Measurements from ENCODE around the gene SPRED3. TPM values are rescaled to one million over a fixed set of nuclear protein-coding genes. Genes with fewer than 3 reads are reported as not detected.
A peak's percentile ranks its signal among the peaks of the same experiment; 100 is the strongest.
"Not testable (repeated sequence)": the region's sequence is repeated elsewhere in the genome, so short reads cannot be mapped to it uniquely, and the experiment has no call there.

The SPRED3 gene
- total RNA-seq, 1 experiment from 2014 or later, result 2.0 TPM

DNA sequence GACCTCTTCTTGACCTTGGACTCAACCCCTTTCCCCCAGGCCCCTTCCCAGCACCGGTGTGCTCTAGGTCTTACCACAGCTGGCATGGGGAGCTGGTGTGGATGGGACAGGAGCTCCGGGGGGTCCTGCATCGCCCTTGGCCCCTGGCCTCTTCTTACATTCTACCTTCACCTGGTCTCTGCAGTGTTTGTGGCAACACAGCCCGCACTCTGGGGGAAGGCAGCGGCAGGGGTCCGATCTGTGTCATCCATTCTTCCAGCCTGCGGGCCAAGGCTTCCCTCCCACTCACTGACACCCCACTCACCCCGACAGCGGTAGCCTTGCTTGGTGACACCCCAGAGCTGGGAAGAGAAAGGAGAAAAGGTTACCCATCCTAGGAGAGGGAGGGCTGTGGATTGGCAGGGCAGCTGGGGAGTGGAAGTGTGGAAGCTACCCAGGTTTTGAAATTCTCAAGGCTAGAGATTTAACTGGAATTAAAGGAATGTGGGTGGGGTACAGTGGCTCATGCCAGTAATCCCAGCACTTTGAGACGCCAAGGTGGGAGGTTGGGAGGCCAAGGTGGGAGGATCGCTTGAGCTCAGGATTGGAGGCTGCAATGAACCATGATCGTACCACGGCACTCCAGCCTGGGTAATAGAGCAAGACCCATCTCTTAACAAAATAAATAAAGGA, 22.7 kb downstream of the SPRED3 start:
- in situ Hi-C loops (cut with HindIII; ENCODE audit: low sequenced_read_pairs), result no loop called here
- no peak for DNase-seq (ENCODE audit: low spot score)

DNA sequence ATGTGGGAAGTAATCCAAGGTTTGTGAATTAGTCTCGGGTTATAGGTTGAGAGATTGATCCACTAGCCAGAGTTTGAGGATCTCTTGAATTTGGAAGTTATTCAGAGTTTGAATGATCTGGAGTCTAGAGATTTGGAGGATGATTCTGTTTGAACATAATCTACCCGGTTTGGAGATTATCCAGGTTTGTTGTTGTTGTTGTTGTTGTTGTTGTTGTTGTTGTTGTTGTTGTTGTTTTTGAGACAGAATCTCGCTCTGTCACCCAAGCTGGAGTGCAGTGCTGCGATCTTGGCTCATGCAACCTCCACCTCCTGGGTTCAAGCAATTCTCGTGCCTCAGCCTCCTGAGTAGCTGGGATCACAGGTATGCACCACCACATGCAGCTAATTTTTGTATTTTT, 23.4 kb downstream of the SPRED3 start:
- in situ Hi-C loops (cut with HindIII; ENCODE audit: low sequenced_read_pairs); DNase-seq (ENCODE audit: low spot score): not testable (repeated sequence)

DNA sequence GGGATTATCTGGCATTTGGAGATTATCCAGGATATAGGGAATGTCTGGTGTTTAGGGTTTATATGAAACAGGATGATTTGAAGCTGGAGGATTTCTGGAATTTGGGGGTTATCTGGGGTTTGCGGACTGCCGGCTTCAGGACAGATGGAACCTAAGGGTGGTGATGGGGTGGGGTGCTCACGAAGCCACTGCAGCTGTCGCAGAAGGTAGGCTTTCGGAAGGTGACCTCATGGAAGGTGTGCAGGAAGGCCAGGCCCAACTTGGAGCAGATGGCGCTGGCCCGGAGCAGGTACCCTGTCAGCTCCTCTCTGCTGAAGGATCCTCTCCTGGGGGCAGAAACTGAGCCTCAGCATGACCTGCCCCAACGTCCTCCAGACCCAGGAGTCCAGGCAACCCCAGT, 24.0 kb downstream of the SPRED3 start:
- no peak for DNase-seq (ENCODE audit: low spot score)
- in situ Hi-C loops (cut with HindIII; ENCODE audit: low sequenced_read_pairs), result no loop called here

- in situ Hi-C loops (cut with HindIII; ENCODE audit: low sequenced_read_pairs), result no loop called here
Measured at GRCh38 chr19:38412961-38413360, 24.5 kb downstream of the SPRED3 start.

DNA sequence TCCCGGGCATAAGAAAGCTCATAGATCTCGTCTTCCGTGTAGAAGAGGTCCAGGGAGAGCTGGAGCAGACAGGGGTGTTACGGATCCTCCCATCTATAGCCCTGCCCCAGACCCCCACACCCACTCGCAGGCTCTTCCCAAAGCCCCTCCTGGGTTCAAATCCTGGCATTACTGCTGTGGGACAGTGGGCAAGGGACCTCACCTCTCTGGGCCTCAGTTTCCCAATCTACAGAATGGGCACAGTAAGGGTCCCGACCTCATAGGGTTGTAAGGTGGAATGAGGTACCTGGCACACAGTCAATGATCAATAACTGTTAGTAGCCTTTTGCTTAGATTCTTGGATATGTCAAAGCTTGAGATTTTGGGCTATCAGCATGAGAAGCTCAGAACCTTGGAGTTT, 24.9 kb downstream of the SPRED3 start:
- DNase-seq (ENCODE audit: low spot score), result no peak
- in situ Hi-C loops (cut with HindIII; ENCODE audit: low sequenced_read_pairs), result no loop called here

More at GRCh38 chr19:38412961-38413360, 24.5 kb downstream of the SPRED3 start:
- DNase-seq (ENCODE audit: low spot score), result no peak

- in situ Hi-C loops (cut with HindIII; ENCODE audit: low sequenced_read_pairs), result no loop called here
- no peak for DNase-seq (ENCODE audit: low spot score)
Measured at GRCh38 chr19:38417146-38417543, 28.6 kb downstream of the SPRED3 start.

- in situ Hi-C loops (cut with HindIII; ENCODE audit: low sequenced_read_pairs), result no loop called here
- DNase-seq (ENCODE audit: low spot score), result no peak
Measured at GRCh38 chr19:38417544-38418506, 29.3 kb downstream of the SPRED3 start.

GRCh38 chr19:38420935-38421334, 32.4 kb downstream of the SPRED3 start:
- in situ Hi-C loops (cut with HindIII; ENCODE audit: low sequenced_read_pairs), result no loop called here

GRCh38 chr19:38421856-38422255, 33.4 kb downstream of the SPRED3 start:
- DNase-seq (ENCODE audit: low spot score), result no peak
- in situ Hi-C loops (cut with HindIII; ENCODE audit: low sequenced_read_pairs), result no loop called here

More at GRCh38 chr19:38420935-38421334, 32.4 kb downstream of the SPRED3 start:
- no peak for DNase-seq (ENCODE audit: low spot score)

- no peak for DNase-seq (ENCODE audit: low spot score)
- in situ Hi-C loops (cut with HindIII; ENCODE audit: low sequenced_read_pairs), result no loop called here
Measured at GRCh38 chr19:38422438-38422837, 33.9 kb downstream of the SPRED3 start.

GRCh38 chr19:38424272-38424671, 35.8 kb downstream of the SPRED3 start:
- no peak for DNase-seq (ENCODE audit: low spot score)
- in situ Hi-C loops (cut with HindIII; ENCODE audit: low sequenced_read_pairs), result no loop called here

DNA sequence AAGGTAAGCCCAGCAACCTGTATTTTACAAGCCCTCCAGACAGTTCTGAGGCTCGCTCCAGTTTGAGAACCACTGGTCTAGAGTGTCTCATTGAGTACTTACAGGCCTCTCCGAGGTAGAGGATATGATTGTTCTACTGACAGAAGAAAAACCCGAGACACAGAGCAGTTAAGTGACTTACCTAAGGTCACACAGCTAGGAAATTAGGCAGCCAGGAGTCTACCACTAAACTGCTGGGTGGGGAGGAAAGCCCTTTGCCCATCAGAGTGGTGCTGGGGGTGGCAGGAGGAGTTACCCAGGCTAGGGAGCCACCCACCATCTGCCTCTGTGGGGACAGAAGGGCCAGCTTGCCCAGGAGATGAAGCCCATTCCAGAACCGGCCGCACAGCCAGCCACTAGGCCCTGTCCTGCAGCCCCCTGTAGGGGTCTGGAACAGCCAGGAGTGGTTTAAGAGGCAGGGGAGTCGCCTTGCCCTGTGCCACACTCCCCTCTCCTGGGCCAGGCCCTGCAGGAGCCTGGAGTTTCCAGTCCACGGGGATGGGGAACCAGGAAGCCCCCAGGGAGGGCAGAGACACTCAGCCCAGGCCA, 36.8 kb downstream of the SPRED3 start:
- DNase-seq (ENCODE audit: low spot score), result no peak
- in situ Hi-C loops (cut with HindIII; ENCODE audit: low sequenced_read_pairs), result no loop called here

- in situ Hi-C loops (cut with HindIII; ENCODE audit: low sequenced_read_pairs), result no loop called here
- no peak for DNase-seq (ENCODE audit: low spot score)
Measured at GRCh38 chr19:38425810-38426466, 37.4 kb downstream of the SPRED3 start, which contains the start of gene RASGRP4. RASGRP4 (minus strand) TSS chr19:38426219; CDS start chr19:38426091, 128 bp downstream.

DNA sequence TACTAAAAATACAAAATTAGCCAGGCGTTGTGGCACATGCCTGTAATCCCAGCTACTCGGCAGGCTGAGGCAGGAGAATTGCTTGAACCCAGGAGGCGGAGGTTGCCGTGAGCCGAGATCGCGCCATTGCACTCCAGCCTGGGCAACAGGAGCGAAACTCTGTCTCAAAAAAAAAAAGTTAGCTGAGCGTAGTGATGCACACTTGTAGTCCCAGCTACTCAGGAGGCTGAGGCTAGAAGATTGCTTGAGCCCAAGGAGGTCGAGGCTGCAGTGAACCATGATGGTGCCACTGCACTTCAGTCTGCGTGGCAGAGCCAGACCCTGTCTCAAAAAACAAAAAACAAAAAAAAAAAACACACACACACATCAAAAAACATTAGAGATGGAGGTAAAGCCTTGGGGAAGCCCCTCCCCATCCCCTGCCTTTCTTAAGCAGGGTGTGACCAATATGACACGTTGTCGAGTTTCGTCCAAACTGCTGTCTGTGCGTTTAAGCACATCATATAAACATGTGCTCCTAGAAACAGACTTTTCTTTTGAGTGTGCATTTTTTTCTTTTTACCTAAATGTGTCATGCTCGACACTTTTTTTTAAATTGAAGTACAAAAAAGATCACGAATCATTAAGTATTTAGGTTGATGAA, 38.7 kb downstream of the SPRED3 start:
- DNase-seq (ENCODE audit: low spot score); in situ Hi-C loops (cut with HindIII; ENCODE audit: low sequenced_read_pairs): not testable (repeated sequence)

- in situ Hi-C loops (cut with HindIII; ENCODE audit: low sequenced_read_pairs), result no loop called here
Measured at GRCh38 chr19:38429055-38429810, 40.7 kb downstream of the SPRED3 start.

DNA sequence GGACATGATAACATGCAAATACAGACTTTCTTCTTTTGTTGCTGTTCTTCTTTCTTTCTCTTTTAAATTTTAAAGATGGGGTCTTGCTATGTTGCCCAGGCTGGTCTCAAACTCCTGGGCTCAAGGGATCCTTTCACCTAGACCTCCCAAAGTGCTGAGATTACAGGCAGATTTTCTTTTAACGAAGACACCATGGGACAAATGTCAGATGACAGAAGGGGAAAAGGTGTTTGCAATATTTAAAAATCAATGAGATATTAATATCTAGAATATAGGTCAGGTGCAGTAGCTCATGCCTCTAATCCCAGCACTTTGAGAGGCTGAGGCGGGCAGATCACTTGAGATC, 41.3 kb downstream of the SPRED3 start:
- in situ Hi-C loops (cut with HindIII; ENCODE audit: low sequenced_read_pairs), result no loop called here

More at GRCh38 chr19:38429055-38429810, 40.7 kb downstream of the SPRED3 start:
- no peak for DNase-seq (ENCODE audit: low spot score)

GRCh38 chr19:38430931-38431330, 42.4 kb downstream of the SPRED3 start:
- no peak for DNase-seq (ENCODE audit: low spot score)
- in situ Hi-C loops (cut with HindIII; ENCODE audit: low sequenced_read_pairs), result no loop called here

More for the DNA sequence above, 41.3 kb downstream of the SPRED3 start:
- no peak for DNase-seq (ENCODE audit: low spot score)

DNA sequence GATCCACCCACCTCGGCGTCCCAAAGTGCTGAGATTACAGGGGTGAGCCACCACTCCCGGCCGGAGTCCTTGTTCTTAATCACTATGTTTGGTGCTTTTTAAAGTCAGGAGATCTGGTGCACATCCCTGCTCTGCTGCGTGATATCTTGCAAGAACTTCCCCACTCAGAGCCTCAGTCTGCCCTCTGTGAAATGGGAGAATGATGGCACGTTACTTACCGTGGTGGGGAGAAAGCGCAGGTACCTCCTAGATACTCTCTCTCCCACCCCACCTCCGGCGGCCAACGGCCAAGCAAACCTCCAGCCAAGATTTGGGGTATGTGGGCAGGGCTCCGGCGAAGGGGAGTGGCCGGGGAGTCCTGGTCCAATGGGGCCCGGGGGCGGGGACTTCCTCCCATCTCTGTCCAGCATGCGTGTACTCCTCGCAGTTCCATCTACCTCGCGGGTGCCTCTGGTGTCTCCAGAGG, 44.8 kb downstream of the SPRED3 start, which contains the start of gene RYR1:
Gene RYR1 (plus strand): TSS at position 424 of the 466 bp plus-strand sequence. CDS start 139 bp downstream, outside the sequence.
- peak; percentile 27 for DNase-seq (ENCODE audit: low spot score)
- in situ Hi-C loops (cut with HindIII; ENCODE audit: low sequenced_read_pairs), result no loop called here

All from G401 (cell line).